IMR-90 (cell line): Measurements from ENCODE around the gene CD8B. TPM values are rescaled to one million over a fixed set of nuclear protein-coding genes. Genes with fewer than 3 reads are reported as not detected.
"Not testable (repeated sequence)": the region's sequence is repeated elsewhere in the genome, so short reads cannot be mapped to it uniquely, and the experiment has no call there.

ENCODE experiments used
- ATAC-seq: fragments of 200-7000 bp; cut with Tn5 transposase; 2 replicates; pipeline ENCODE4 v1.9.1; 2020; ENCODE audit warnings: low read depth, mild to moderate bottlenecking, moderate library complexity
- BruUV-seq: library from RNA; stranded (reverse); fragments of 400-500 nt; replicated peaks from 2 replicates; lab custom pipeline; 2021; lab: Mats Ljungman, UMichigan
- CTCF ChIA-PET: fragments of 300-600 bp; formaldehyde crosslinking; extraction: SDS; loops from one replicate; lab custom pipeline; 2021; ENCODE audit warnings: antibody characterized with exemption; lab: Yijun Ruan, JAX
- POLR2A ChIA-PET: fragments of 300-600 bp; sonication (Branson Sonifier 250); formaldehyde crosslinking; loops from one replicate; lab custom pipeline; 2022; ENCODE audit warnings: antibody characterized with exemption; ENCODE audit not compliant: unreplicated experiment; lab: Charles Lee
- DNase-seq: peaks from one replicate; pipeline ENCODE4 v3.0.0; 2013
- H2AFZ ChIP-seq: replicated peaks from 2 replicates; pipeline ENCODE3; 2013; ENCODE audit warnings: low read length, mild to moderate bottlenecking; ENCODE audit not compliant: poor library complexity
- H2AK5ac ChIP-seq: 2 replicates; pipeline ENCODE4 v1.6.1; 2013; ENCODE audit warnings: low read depth, low read length, inconsistent platforms
- H2AK9ac ChIP-seq: replicated peaks from 2 replicates; pipeline ENCODE3; 2013; ENCODE audit warnings: mild to moderate bottlenecking, low read depth, low read length, moderate library complexity; ENCODE audit not compliant: poor library complexity
- H2BK120ac ChIP-seq: 2 replicates; pipeline ENCODE4 v1.6.1; 2013; ENCODE audit warnings: low read depth, low read length, inconsistent platforms
- H2BK15ac ChIP-seq: 3 replicates; pipeline ENCODE4 v1.6.1; 2013; ENCODE audit warnings: low read depth, low read length, inconsistent platforms
- H2BK20ac ChIP-seq: 2 replicates; pipeline ENCODE4 v1.6.1; 2013; ENCODE audit warnings: low read depth, mild to moderate bottlenecking, inconsistent platforms, low read length, moderate library complexity
- H2BK5ac ChIP-seq: 2 replicates; pipeline ENCODE4 v1.6.1; 2013; ENCODE audit warnings: mild to moderate bottlenecking, low read depth, low read length, inconsistent platforms; ENCODE audit not compliant: poor library complexity, severe bottlenecking
- H3K14ac ChIP-seq: replicated peaks from 2 replicates; pipeline ENCODE4 v1.6.1; 2013; ENCODE audit warnings: low read depth, low read length, inconsistent platforms
- H3K18ac ChIP-seq: 2 replicates; pipeline ENCODE4 v1.6.1; 2013; ENCODE audit warnings: low read depth, low read length, control low read depth
- H3K23ac ChIP-seq: 2 replicates; pipeline ENCODE4 v1.6.1; 2013; ENCODE audit warnings: low read depth, low read length, inconsistent platforms
- H3K27ac ChIP-seq: 2 replicates; pipeline ENCODE4 v1.5.1; 2013; ENCODE audit warnings: mild to moderate bottlenecking, control low read depth, low read length; ENCODE audit not compliant: insufficient read depth
- H3K27me3 ChIP-seq: 2 replicates; pipeline ENCODE4 v1.6.1; 2013; ENCODE audit warnings: low read length; ENCODE audit not compliant: control insufficient read depth, insufficient read depth
- H3K36me3 ChIP-seq: 2 replicates; pipeline ENCODE4 v1.6.1; 2013; ENCODE audit warnings: low read length, mixed read lengths; ENCODE audit not compliant: control insufficient read depth, insufficient read depth
- H3K4ac ChIP-seq: 2 replicates; pipeline ENCODE4 v1.6.1; 2013; ENCODE audit warnings: low read depth, low read length, inconsistent platforms
- H3K4me1 ChIP-seq: 2 replicates; pipeline ENCODE4 v1.6.1; 2013; ENCODE audit warnings: low read length, mixed read lengths; ENCODE audit not compliant: control insufficient read depth, insufficient read depth
- H3K4me2 ChIP-seq: 2 replicates; pipeline ENCODE4 v1.6.1; 2013; ENCODE audit warnings: low read depth, mild to moderate bottlenecking, control low read depth, low read length, moderate library complexity
- H3K4me3 ChIP-seq: 2 replicates; pipeline ENCODE4 v1.5.1; 2013; ENCODE audit warnings: low read depth, mild to moderate bottlenecking, control low read depth, low read length, moderate library complexity; ENCODE audit not compliant: insufficient read depth
- H3K56ac ChIP-seq: 2 replicates; pipeline ENCODE4 v1.6.1; 2013; ENCODE audit warnings: low read length, inconsistent platforms; ENCODE audit not compliant: insufficient read depth; ENCODE audit errors: extremely low read depth
- H3K79me1 ChIP-seq, 2 experiments: 2 replicates each; pipeline ENCODE4 v1.6.1; 2013; ENCODE audit warnings: low read length in 2 of 2, inconsistent platforms in 1 of 2, low read depth in 1 of 2
- H3K9ac ChIP-seq: 2 replicates; pipeline ENCODE4 v1.6.1; 2013; ENCODE audit warnings: low read depth, low read length, control low read depth
- H3K9me1 ChIP-seq: 2 replicates; pipeline ENCODE4 v1.6.1; 2013; ENCODE audit warnings: low read length, inconsistent platforms; ENCODE audit not compliant: insufficient read depth
- H3K9me3 ChIP-seq: 2 replicates; pipeline ENCODE4 v1.6.1; 2013; ENCODE audit warnings: low read length; ENCODE audit not compliant: control insufficient read depth, insufficient read depth
- H4K20me1 ChIP-seq: 2 replicates; pipeline ENCODE4 v1.6.1; 2013; ENCODE audit warnings: low read length, inconsistent platforms; ENCODE audit not compliant: insufficient read depth
- H4K5ac ChIP-seq: 2 replicates; pipeline ENCODE4 v1.6.1; 2013; ENCODE audit warnings: mild to moderate bottlenecking, low read depth, low read length, control low read depth
- H4K8ac ChIP-seq, 2 experiments: 2 replicates each; pipeline ENCODE4 v1.6.1; 2013; ENCODE audit warnings: low read depth in 2 of 2, low read length in 2 of 2, control low read depth in 1 of 2, inconsistent platforms in 1 of 2
- H4K91ac ChIP-seq: 2 replicates; pipeline ENCODE4 v1.6.1; 2013; ENCODE audit warnings: low read depth, low read length, inconsistent platforms; ENCODE audit not compliant: insufficient read depth
- WGBS, 2 experiments: methylation state at CpG; one replicate each; pipeline versions ENCODE4 v1.1.5 to v1.1.7; 2013; ENCODE audit warnings: missing lambda C conversion rate in 2 of 2; ENCODE audit not compliant: insufficient read length in 1 of 2; ENCODE audit errors: extremely low coverage in 2 of 2; 5-methylcytosine and 5-hydroxymethylcytosine counted together
- dilution Hi-C: fragments of 300-500 bp; cut with HindIII; formaldehyde crosslinking; loops from one replicate; pipeline ENCODE4 v1.14.3; 2018; ENCODE audit warnings: low sequenced_read_pairs; ENCODE audit not compliant: unreplicated experiment
- in situ Hi-C: fragments of 300-500 bp; cut with MboI; formaldehyde crosslinking; loops from 3 replicates; pipeline ENCODE4 v1.14.3; 2019; ENCODE audit warnings: low sequenced_read_pairs, inconsistent platforms, mixed read lengths
- intact Hi-C: fragments of 100-400 bp; cut with micrococcal nuclease; formaldehyde crosslinking; loops from 2 replicates; pipeline ENCODE4 v1.10.0; 2022
- polyA plus RNA-seq, 3 experiments: library from polyadenylated mRNA; depleted of rRNA; stranded (reverse); fragments of >200 nt; gene quantifications; 2 replicates each; pipeline ENCODE4 v1.2.3, GENCODE V29; 2012; ENCODE audit warnings: low replicate concordance in 1 of 3
- total RNA-seq: library from RNA; depleted of rRNA; stranded (reverse); fragments of >200 nt; gene quantifications from 2 replicates; pipeline ENCODE4 v1.2.3, GENCODE V29; 2012

CD8B gene
- total and polyA plus RNA-seq, 2 of the 4 experiments (the other 2 are of a cell fraction), result not detected

DNA sequence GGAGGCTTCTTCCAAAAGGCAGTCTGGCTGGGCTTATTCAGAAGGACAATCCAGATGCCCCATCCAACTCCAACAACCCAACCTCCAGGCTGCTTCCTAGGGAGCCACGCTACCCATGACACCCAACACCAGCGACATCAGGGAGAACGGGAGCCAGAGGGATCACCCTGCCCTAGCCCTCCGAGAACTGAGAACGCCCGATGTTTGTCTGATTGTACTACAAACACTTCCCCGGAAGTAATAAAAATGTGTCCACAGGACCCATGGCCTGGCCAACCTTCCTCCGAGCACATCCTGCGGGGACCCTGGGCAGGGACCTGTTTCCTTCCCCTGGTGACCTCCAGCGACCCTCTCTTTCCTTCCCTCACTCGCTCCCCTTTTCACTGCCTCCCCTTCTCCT is 511 bp downstream of the CD8B start:
- intact Hi-C loops, result not testable (repeated sequence)

DNA sequence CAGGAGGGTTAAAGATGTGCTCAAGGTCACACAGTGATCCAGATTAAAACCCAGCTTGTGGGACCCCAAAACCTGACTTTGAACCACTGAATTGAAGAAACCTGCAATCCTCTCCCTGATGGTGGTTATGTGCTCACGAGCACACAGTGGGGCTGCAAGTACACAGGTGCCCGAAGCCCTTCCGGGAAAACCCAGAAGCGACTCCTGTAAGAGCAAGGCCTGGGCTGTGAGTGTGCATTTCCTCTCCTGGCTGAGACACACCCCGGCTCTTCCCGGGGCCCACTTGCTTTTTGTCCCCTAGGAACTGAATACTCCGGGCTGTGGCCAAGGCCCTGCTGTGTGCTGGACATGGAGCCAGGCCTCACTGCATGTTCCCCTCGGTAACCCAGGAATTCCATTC is 1.1 kb downstream of the CD8B start:
- H4K91ac ChIP-seq, dilution Hi-C loops, H3K9ac ChIP-seq, H3K4me1 ChIP-seq, H3K14ac ChIP-seq, in situ Hi-C loops, H3K4me3 ChIP-seq, H2AK9ac ChIP-seq, DNase-seq, H3K4ac ChIP-seq, H3K56ac ChIP-seq, H3K27ac ChIP-seq, H3K4me2 ChIP-seq, H4K8ac ChIP-seq, H2BK15ac ChIP-seq, CTCF ChIA-PET, H3K27me3 ChIP-seq, H3K9me3 ChIP-seq, H2BK120ac ChIP-seq, H3K9me1 ChIP-seq, H4K5ac ChIP-seq, H4K20me1 ChIP-seq, H2AK5ac ChIP-seq, ATAC-seq, BruUV-seq, POLR2A ChIA-PET, H3K36me3 ChIP-seq, H3K18ac ChIP-seq, H3K23ac ChIP-seq, H3K79me1 ChIP-seq, H2BK5ac ChIP-seq, intact Hi-C loops, H2BK20ac ChIP-seq, H2AFZ ChIP-seq: not testable (repeated sequence)
- no CpG with 5 or more reads among the region's 8 CpGs for WGBS, 2 experiments

More for the DNA sequence above, 511 bp downstream of the CD8B start:
- H4K5ac ChIP-seq, H2BK15ac ChIP-seq, H3K18ac ChIP-seq, H3K4me1 ChIP-seq, H4K91ac ChIP-seq, H2BK5ac ChIP-seq, H3K79me1 ChIP-seq, POLR2A ChIA-PET, H3K4me3 ChIP-seq, H3K9ac ChIP-seq, H3K36me3 ChIP-seq, H3K56ac ChIP-seq, H3K14ac ChIP-seq, H3K4me2 ChIP-seq, H3K9me1 ChIP-seq, H2BK120ac ChIP-seq, H3K27ac ChIP-seq, dilution Hi-C loops, in situ Hi-C loops, H4K8ac ChIP-seq, H3K4ac ChIP-seq, H2AFZ ChIP-seq, H2AK5ac ChIP-seq, H4K20me1 ChIP-seq, ATAC-seq, H2BK20ac ChIP-seq, BruUV-seq, H3K27me3 ChIP-seq, H3K9me3 ChIP-seq, CTCF ChIA-PET, H3K23ac ChIP-seq, DNase-seq, H2AK9ac ChIP-seq: not testable (repeated sequence)
- 41% methylated on average over 7 of the region's 11 CpGs; no CpG with 5 or more reads in 1 of the 2 experiments for WGBS, 2 experiments
